IMR-90 (cell line): ENCODE results near the gene ATP6V1F. TPM values are rescaled to one million over a fixed set of nuclear protein-coding genes. Genes with fewer than 3 reads are reported as not detected.

Experiments used
- ATAC-seq: fragments of 200-7000 bp; cut with Tn5 transposase; 2 replicates; pipeline ENCODE4 v1.9.1; 2020; ENCODE audit warnings: low read depth, mild to moderate bottlenecking, moderate library complexity
- BruUV-seq: library from RNA; stranded (reverse); fragments of 400-500 nt; replicated peaks from 2 replicates; lab custom pipeline; 2021; lab: Mats Ljungman, UMichigan
- CTCF ChIA-PET: fragments of 300-600 bp; formaldehyde crosslinking; extraction: SDS; loops from one replicate; lab custom pipeline; 2021; ENCODE audit warnings: antibody characterized with exemption; lab: Yijun Ruan, JAX
- POLR2A ChIA-PET: fragments of 300-600 bp; sonication (Branson Sonifier 250); formaldehyde crosslinking; loops from one replicate; lab custom pipeline; 2022; ENCODE audit warnings: antibody characterized with exemption; ENCODE audit not compliant: unreplicated experiment; lab: Charles Lee
- DNase-seq: peaks from one replicate; pipeline ENCODE4 v3.0.0; 2013
- H2AFZ ChIP-seq: replicated peaks from 2 replicates; pipeline ENCODE3; 2013; ENCODE audit warnings: low read length, mild to moderate bottlenecking; ENCODE audit not compliant: poor library complexity
- H2AK5ac ChIP-seq: 2 replicates; pipeline ENCODE4 v1.6.1; 2013; ENCODE audit warnings: low read depth, low read length, inconsistent platforms
- H2AK9ac ChIP-seq: replicated peaks from 2 replicates; pipeline ENCODE3; 2013; ENCODE audit warnings: mild to moderate bottlenecking, low read depth, low read length, moderate library complexity; ENCODE audit not compliant: poor library complexity
- H2BK120ac ChIP-seq: 2 replicates; pipeline ENCODE4 v1.6.1; 2013; ENCODE audit warnings: low read depth, low read length, inconsistent platforms
- H2BK15ac ChIP-seq: 3 replicates; pipeline ENCODE4 v1.6.1; 2013; ENCODE audit warnings: low read depth, low read length, inconsistent platforms
- H2BK20ac ChIP-seq: 2 replicates; pipeline ENCODE4 v1.6.1; 2013; ENCODE audit warnings: low read depth, mild to moderate bottlenecking, inconsistent platforms, low read length, moderate library complexity
- H2BK5ac ChIP-seq: 2 replicates; pipeline ENCODE4 v1.6.1; 2013; ENCODE audit warnings: mild to moderate bottlenecking, low read depth, low read length, inconsistent platforms; ENCODE audit not compliant: poor library complexity, severe bottlenecking
- H3K14ac ChIP-seq: replicated peaks from 2 replicates; pipeline ENCODE4 v1.6.1; 2013; ENCODE audit warnings: low read depth, low read length, inconsistent platforms
- H3K18ac ChIP-seq: 2 replicates; pipeline ENCODE4 v1.6.1; 2013; ENCODE audit warnings: low read depth, low read length, control low read depth
- H3K23ac ChIP-seq: 2 replicates; pipeline ENCODE4 v1.6.1; 2013; ENCODE audit warnings: low read depth, low read length, inconsistent platforms
- H3K27ac ChIP-seq: 2 replicates; pipeline ENCODE4 v1.5.1; 2013; ENCODE audit warnings: mild to moderate bottlenecking, control low read depth, low read length; ENCODE audit not compliant: insufficient read depth
- H3K27me3 ChIP-seq: 2 replicates; pipeline ENCODE4 v1.6.1; 2013; ENCODE audit warnings: low read length; ENCODE audit not compliant: control insufficient read depth, insufficient read depth
- H3K36me3 ChIP-seq: 2 replicates; pipeline ENCODE4 v1.6.1; 2013; ENCODE audit warnings: low read length, mixed read lengths; ENCODE audit not compliant: control insufficient read depth, insufficient read depth
- H3K4ac ChIP-seq: 2 replicates; pipeline ENCODE4 v1.6.1; 2013; ENCODE audit warnings: low read depth, low read length, inconsistent platforms
- H3K4me1 ChIP-seq: 2 replicates; pipeline ENCODE4 v1.6.1; 2013; ENCODE audit warnings: low read length, mixed read lengths; ENCODE audit not compliant: control insufficient read depth, insufficient read depth
- H3K4me2 ChIP-seq: 2 replicates; pipeline ENCODE4 v1.6.1; 2013; ENCODE audit warnings: low read depth, mild to moderate bottlenecking, control low read depth, low read length, moderate library complexity
- H3K4me3 ChIP-seq: 2 replicates; pipeline ENCODE4 v1.5.1; 2013; ENCODE audit warnings: low read depth, mild to moderate bottlenecking, control low read depth, low read length, moderate library complexity; ENCODE audit not compliant: insufficient read depth
- H3K56ac ChIP-seq: 2 replicates; pipeline ENCODE4 v1.6.1; 2013; ENCODE audit warnings: low read length, inconsistent platforms; ENCODE audit not compliant: insufficient read depth; ENCODE audit errors: extremely low read depth
- H3K79me1 ChIP-seq, 2 experiments: 2 replicates each; pipeline ENCODE4 v1.6.1; 2013; ENCODE audit warnings: low read length in 2 of 2, inconsistent platforms in 1 of 2, low read depth in 1 of 2
- H3K9ac ChIP-seq: 2 replicates; pipeline ENCODE4 v1.6.1; 2013; ENCODE audit warnings: low read depth, low read length, control low read depth
- H3K9me1 ChIP-seq: 2 replicates; pipeline ENCODE4 v1.6.1; 2013; ENCODE audit warnings: low read length, inconsistent platforms; ENCODE audit not compliant: insufficient read depth
- H3K9me3 ChIP-seq: 2 replicates; pipeline ENCODE4 v1.6.1; 2013; ENCODE audit warnings: low read length; ENCODE audit not compliant: control insufficient read depth, insufficient read depth
- H4K20me1 ChIP-seq: 2 replicates; pipeline ENCODE4 v1.6.1; 2013; ENCODE audit warnings: low read length, inconsistent platforms; ENCODE audit not compliant: insufficient read depth
- H4K5ac ChIP-seq: 2 replicates; pipeline ENCODE4 v1.6.1; 2013; ENCODE audit warnings: mild to moderate bottlenecking, low read depth, low read length, control low read depth
- H4K8ac ChIP-seq, 2 experiments: 2 replicates each; pipeline ENCODE4 v1.6.1; 2013; ENCODE audit warnings: low read depth in 2 of 2, low read length in 2 of 2, control low read depth in 1 of 2, inconsistent platforms in 1 of 2
- H4K91ac ChIP-seq: 2 replicates; pipeline ENCODE4 v1.6.1; 2013; ENCODE audit warnings: low read depth, low read length, inconsistent platforms; ENCODE audit not compliant: insufficient read depth
- MAFK ChIP-seq: IDR thresholded peaks from 2 replicates; pipeline ENCODE4 v1.6.1; 2012; ENCODE audit warnings: low read depth, low read length, improper control_type of control experiment
- MAZ ChIP-seq: IDR thresholded peaks from 2 replicates; pipeline ENCODE4 v1.6.1; 2012; ENCODE audit warnings: low read depth, mild to moderate bottlenecking, low read length, improper control_type of control experiment, moderate library complexity, borderline replicate concordance
- NFE2L2 ChIP-seq: fragments of 150-350 bp; IDR thresholded peaks from 2 replicates; pipeline ENCODE4 v1.6.1; 2016; ENCODE audit warnings: low read depth, mild to moderate bottlenecking, low read length
- WGBS, 2 experiments: methylation state at CpG; one replicate each; pipeline versions ENCODE4 v1.1.5 to v1.1.7; 2013; ENCODE audit warnings: missing lambda C conversion rate in 2 of 2; ENCODE audit not compliant: insufficient read length in 1 of 2; ENCODE audit errors: extremely low coverage in 2 of 2; 5-methylcytosine and 5-hydroxymethylcytosine counted together
- dilution Hi-C: fragments of 300-500 bp; cut with HindIII; formaldehyde crosslinking; loops from one replicate; pipeline ENCODE4 v1.14.3; 2018; ENCODE audit warnings: low sequenced_read_pairs; ENCODE audit not compliant: unreplicated experiment
- in situ Hi-C: fragments of 300-500 bp; cut with MboI; formaldehyde crosslinking; loops from 3 replicates; pipeline ENCODE4 v1.14.3; 2019; ENCODE audit warnings: low sequenced_read_pairs, inconsistent platforms, mixed read lengths
- intact Hi-C: fragments of 100-400 bp; cut with micrococcal nuclease; formaldehyde crosslinking; loops from 2 replicates; pipeline ENCODE4 v1.10.0; 2022
- polyA plus RNA-seq, 3 experiments: library from polyadenylated mRNA; depleted of rRNA; stranded (reverse); fragments of >200 nt; gene quantifications; 2 replicates each; pipeline ENCODE4 v1.2.3, GENCODE V29; 2012; ENCODE audit warnings: low replicate concordance in 1 of 3
- total RNA-seq: library from RNA; depleted of rRNA; stranded (reverse); fragments of >200 nt; gene quantifications from 2 replicates; pipeline ENCODE4 v1.2.3, GENCODE V29; 2012

ATP6V1F gene
- total and polyA plus RNA-seq, 2 of the 4 experiments (the other 2 are of a cell fraction), result 104 to 321 TPM

GRCh38 chr7:128831994-128832879, 30.4 kb upstream of the ATP6V1F start:
- Histone ChIP-seq H3K4me3 (peak overlapping the region; percentile 99), H3K56ac (peak overlapping the region; percentile 81), H3K79me1 (peaks cover 4 to 59% of the 10 kb centered on the region in 2 experiments; a peak in 3 of 4 replicates), H3K9ac (peak overlapping the region; percentile 87), H2BK5ac (peak overlapping the region; percentile 90), H2AK9ac (peak overlapping the region; percentile 97), H2BK20ac (no peak overlapping the region), H2AK5ac (peak overlapping the region; percentile 65), H4K8ac (peak overlapping the region; percentile 49 to 62; a peak in 2 of 4 replicates), H3K4ac (peak overlapping the region; percentile 59), H3K9me3 (no peaks in the 10 kb centered on the region), H2AFZ (peak overlapping the region; percentile 54), H3K27me3 (no peaks in the 10 kb centered on the region), H3K36me3 (peaks cover 23% of the 10 kb centered on the region), H3K14ac (peak overlapping the region; percentile 89), H4K20me1 (peaks cover 81% of the 10 kb centered on the region), H2BK15ac (peak overlapping the region; percentile 8; the same call in 1 of the 3 replicates), H2BK120ac (peak overlapping the region; percentile 66), H4K5ac (peak overlapping the region; percentile 81), H3K4me2 (peak overlapping the region; percentile 95), H3K27ac (peak overlapping the region; percentile 95), H3K9me1 (peaks cover 5% of the 10 kb centered on the region), H3K18ac (peak overlapping the region; percentile 77), H3K23ac (peak overlapping the region; percentile 55), H4K91ac (peak overlapping the region; percentile 76), H3K4me1 (peaks cover 39% of the 10 kb centered on the region)
- dilution Hi-C loops (no loop called here), intact Hi-C loops (loop anchor here (5.0 kb wide), 1 partner anchor 90 kb away; no protein-coding TSS in a partner anchor), in situ Hi-C loops (no loop called here)
- peak; percentile 34; the same call in 1 of the 2 replicates for TF ChIP-seq MAZ
- no peak for TF ChIP-seq MAFK
- TF ChIP-seq NFE2L2, result peak; percentile 29; the same call in 1 of the 2 replicates
- DNase-seq, result peak; percentile 30
- POLR2A ChIA-PET, result interaction anchor here (0.6 to 1.9 kb wide), 4 partner anchors 76 to 816 kb away, joined by 3 to 12 read pairs (median 4); partner anchors contain the start of gene CALU
- ATAC-seq, result peak; percentile 0
- BruUV-seq, result no TSS peak
- CTCF ChIA-PET, result interaction anchor here (0.6 to 0.9 kb wide), 2 partner anchors 43 to 224 kb away, joined by 3 read pairs; no protein-coding TSS in a partner anchor
- 14% methylated on average over 4 of the region's 22 CpGs; no CpG with 5 or more reads in 1 of the 2 experiments for WGBS, 2 experiments
